Nephron progenitor cell (in vitro differentiated cells): ENCODE results near the gene CYTH1.

Experiments
- DNase-seq: peaks from one replicate; pipeline ENCODE4 v3.0.0; 2021
- H3K27ac Mint-ChIP-seq: 2 replicates; pipeline ENCODE4 v1.8.0; 2021; ENCODE audit warnings: mild to moderate bottlenecking, moderate library complexity, mixed read lengths
- H3K27me3 Mint-ChIP-seq: 2 replicates; pipeline ENCODE4 v1.8.0; 2021; ENCODE audit warnings: mild to moderate bottlenecking, low read depth, mixed read lengths; ENCODE audit not compliant: poor library complexity
- H3K36me3 Mint-ChIP-seq: 2 replicates; pipeline ENCODE4 v1.8.0; 2021; ENCODE audit warnings: low read depth, mixed read lengths
- H3K4me1 Mint-ChIP-seq: 2 replicates; pipeline ENCODE4 v1.8.0; 2021; ENCODE audit warnings: mixed read lengths
- H3K4me3 Mint-ChIP-seq: 2 replicates; pipeline ENCODE4 v1.8.0; 2021; ENCODE audit warnings: mild to moderate bottlenecking, moderate library complexity, mixed read lengths
- H3K9me3 Mint-ChIP-seq: 2 replicates; pipeline ENCODE4 v1.8.0; 2021; ENCODE audit warnings: mild to moderate bottlenecking, moderate library complexity, mixed read lengths
- CTCF ChIP-seq: fragments of 200-600 bp; sonication (generic); IDR thresholded peaks from 2 replicates; pipeline ENCODE4 v1.5.0; 2021; ENCODE audit warnings: antibody characterized with exemption

The CYTH1 gene

GRCh38 chr17:78653382-78653781 is 128.7 kb downstream of the CYTH1 start:
- Mint-ChIP-seq H3K36me3 (no peaks in the 10 kb centered on the region), H3K4me3 (no peak overlapping the region), H3K27me3 (peaks cover 15% of the 10 kb centered on the region), H3K9me3 (no peaks in the 10 kb centered on the region), H3K4me1 (no peaks in the 10 kb centered on the region), H3K27ac (no peak overlapping the region)
- no peak for DNase-seq
- TF ChIP-seq CTCF = no peak

DNA sequence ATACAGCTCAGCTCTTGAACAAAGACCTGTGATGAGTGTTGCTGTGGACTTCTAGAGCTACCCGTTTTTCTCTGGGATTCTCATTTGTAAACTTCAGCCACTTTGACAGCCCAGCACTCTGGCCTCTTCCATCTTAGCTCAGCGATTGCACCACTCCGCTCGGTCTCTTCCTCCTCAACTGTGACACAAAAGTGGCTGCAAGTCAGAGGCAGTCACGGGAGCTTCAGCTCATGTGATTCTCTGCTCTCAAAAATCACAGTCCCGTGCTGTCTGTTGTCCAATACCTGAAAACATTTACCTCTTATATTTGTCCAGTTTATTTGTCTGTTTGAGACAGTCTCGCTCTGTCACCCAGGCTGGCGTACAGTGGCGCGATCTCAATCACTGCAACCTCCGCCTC is 129.2 kb downstream of the CYTH1 start:
- peaks cover 18% of the 10 kb centered on the region for H3K27me3 Mint-ChIP-seq
- TF ChIP-seq CTCF = no peak
- no peak for DNase-seq
- H3K4me3 Mint-ChIP-seq = no peak overlapping the region
- no peaks in the 10 kb centered on the region for H3K36me3 Mint-ChIP-seq
- no peaks in the 10 kb centered on the region for H3K9me3 Mint-ChIP-seq
- H3K27ac Mint-ChIP-seq = no peak overlapping the region
- no peaks in the 10 kb centered on the region for H3K4me1 Mint-ChIP-seq

DNA sequence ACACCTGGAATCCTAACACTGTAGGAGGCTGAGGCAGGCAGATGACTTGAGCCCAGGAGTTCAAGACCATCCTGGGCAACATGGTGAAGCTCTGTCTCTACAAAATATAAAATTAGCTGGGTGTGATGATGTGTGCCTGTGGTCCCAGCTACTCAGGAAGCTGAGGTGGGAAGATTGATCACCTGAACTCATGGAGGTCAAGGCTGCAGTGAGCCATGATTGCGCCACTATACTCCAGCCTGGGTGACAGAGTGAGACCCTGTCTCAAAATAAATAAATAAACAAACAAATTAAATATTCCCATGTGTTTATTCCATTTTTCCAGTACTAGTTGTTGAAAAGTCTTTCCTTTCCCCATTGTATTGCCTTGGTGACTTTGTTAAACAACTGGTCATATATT is 130.0 kb downstream of the CYTH1 start:
- Mint-ChIP-seq H3K27me3 (peaks cover 17% of the 10 kb centered on the region), H3K4me3 (no peak overlapping the region), H3K9me3 (no peaks in the 10 kb centered on the region), H3K36me3 (no peaks in the 10 kb centered on the region), H3K27ac (no peak overlapping the region), H3K4me1 (no peaks in the 10 kb centered on the region)
- TF ChIP-seq CTCF = no peak
- no peak for DNase-seq

DNA sequence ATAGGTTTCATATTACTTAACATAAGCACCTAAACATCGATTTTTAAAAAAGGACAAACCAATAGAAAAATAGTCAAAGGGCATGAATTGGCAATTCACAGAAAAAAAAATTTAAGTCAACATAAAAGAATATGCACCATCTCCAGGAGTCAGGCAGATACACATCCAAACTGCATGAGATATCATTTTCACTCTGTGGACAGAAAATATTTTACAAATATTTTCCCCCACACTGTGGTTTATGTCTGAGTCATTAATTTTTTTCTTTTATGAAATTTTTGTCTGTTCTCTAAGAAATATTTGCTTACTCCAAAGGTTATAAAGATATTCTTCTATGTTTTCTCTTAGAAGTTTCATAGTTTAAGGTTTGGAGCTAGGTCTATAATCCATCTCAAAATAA is 130.5 kb downstream of the CYTH1 start:
- Mint-ChIP-seq H3K9me3 (no peaks in the 10 kb centered on the region), H3K4me3 (no peak overlapping the region), H3K4me1 (no peaks in the 10 kb centered on the region), H3K36me3 (no peaks in the 10 kb centered on the region), H3K27ac (no peak overlapping the region), H3K27me3 (peaks cover 17% of the 10 kb centered on the region)
- no peak for TF ChIP-seq CTCF
- DNase-seq = no peak

DNA sequence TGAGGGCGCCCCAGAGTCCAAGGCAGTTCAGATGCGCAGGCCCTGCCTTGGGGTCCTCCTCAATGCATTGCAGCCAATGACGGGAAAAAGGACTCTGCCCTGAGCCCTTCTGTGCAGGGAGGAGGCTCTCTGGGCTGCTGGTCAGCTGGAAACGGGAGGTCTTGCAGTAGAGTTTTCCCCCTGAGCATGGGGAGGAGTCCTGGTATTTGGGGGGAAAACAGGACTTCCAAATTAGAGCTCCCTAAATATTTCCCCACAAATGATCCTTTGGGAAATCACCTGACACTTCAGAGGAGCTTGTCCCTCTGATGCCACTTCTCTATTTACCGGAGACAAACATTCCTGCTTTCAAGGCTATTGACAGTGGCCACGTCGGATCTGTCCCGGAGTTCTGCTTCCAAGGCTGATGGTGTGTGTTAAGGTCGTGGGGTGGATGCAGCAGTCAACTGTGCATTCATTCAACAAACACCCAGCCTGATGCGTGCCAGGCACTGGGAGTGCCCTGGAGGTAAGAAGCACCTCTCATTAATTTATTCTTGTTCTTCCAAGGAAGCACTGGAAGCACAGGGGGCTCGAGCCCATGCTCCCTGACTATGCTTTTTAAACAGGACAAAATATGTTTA is 131.9 kb downstream of the CYTH1 start:
- TF ChIP-seq CTCF = no peak
- H3K9me3 Mint-ChIP-seq = no peaks in the 10 kb centered on the region
- no peaks in the 10 kb centered on the region for H3K36me3 Mint-ChIP-seq
- H3K27me3 Mint-ChIP-seq = peaks cover 21% of the 10 kb centered on the region
- H3K4me1 Mint-ChIP-seq = peaks cover 5% of the 10 kb centered on the region
- no peak overlapping the region for H3K27ac Mint-ChIP-seq
- no peak for DNase-seq
- H3K4me3 Mint-ChIP-seq = no peak overlapping the region

DNA sequence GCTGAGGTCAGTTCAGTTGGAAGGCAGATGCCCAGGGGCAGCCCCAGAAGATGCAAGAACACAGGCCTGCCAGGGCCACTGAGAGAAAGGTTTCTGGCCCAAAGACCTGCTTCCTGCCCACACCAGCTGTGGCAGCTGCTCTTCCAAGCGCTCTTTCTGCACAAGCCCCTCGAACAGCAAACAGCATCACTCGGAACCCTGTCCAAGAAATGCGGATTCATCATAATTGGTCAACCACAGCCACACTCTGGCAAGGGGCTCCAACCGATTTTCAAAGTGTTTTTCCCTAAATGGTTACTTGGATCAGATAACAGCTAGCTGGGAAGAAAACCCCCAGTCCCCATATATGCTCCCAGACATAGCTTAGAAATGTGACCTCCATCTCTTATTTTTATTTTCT is 133.8 kb downstream of the CYTH1 start:
- no peak for DNase-seq
- Mint-ChIP-seq H3K4me3 (no peak overlapping the region), H3K27me3 (peaks cover 26% of the 10 kb centered on the region), H3K4me1 (peaks cover 5% of the 10 kb centered on the region), H3K36me3 (no peaks in the 10 kb centered on the region), H3K27ac (no peak overlapping the region), H3K9me3 (no peaks in the 10 kb centered on the region)
- no peak for TF ChIP-seq CTCF
